ENCODE results near the gene SLC5A11. TPM values are rescaled to one million over a fixed set of nuclear protein-coding genes. Genes with fewer than 3 reads are reported as not detected.

Gene SLC5A11
- total and polyA plus RNA-seq, 2 donors (not counting 1 experiment from before 2014, with no cell fraction given): 0.62 to 0.84 TPM

- no peak overlapping the region for H3K4me2 ChIP-seq (replicated peaks; ENCODE audit: low read depth, low read length, poor library complexity, severe bottlenecking)
- H3K79me2 ChIP-seq (ENCODE audit: control insufficient read depth, insufficient read depth, low read length): no peaks in the 10 kb centered on the region
- intact Hi-C loops (cut with micrococcal nuclease): no loop called here
- TF ChIP-seq EZH2 (IDR thresholded peaks at IDR 0.05; ENCODE audit: borderline replicate concordance, insufficient read depth, low read depth, low read length, poor library complexity, severe bottlenecking) (no peak), CTCF (IDR thresholded peaks at IDR 0.05) (no peak)
- Mint-ChIP-seq H3K27ac (no peak overlapping the region), H3K27me3 (peaks cover 8% of the 10 kb centered on the region), H3K4me3 (no peak overlapping the region), H3K4me1 (no peaks in the 10 kb centered on the region), H3K9me3 (ENCODE audit: insufficient read depth) (no peaks in the 10 kb centered on the region)
- no peak for DNase-seq
- no peaks in the 10 kb centered on the region for H3K36me3 ChIP-seq (replicated peaks in 1 of 2; ENCODE audit: control extremely low read depth in 1 of 2, control insufficient read depth in 1 of 2, extremely low read depth in 1 of 2, insufficient read depth in 2 of 2, low read length in 1 of 2)
- ChIA-PET POLR2A (no interaction called here), CTCF (no interaction called here)
- no peaks in the 10 kb centered on the region for H3K4me1 ChIP-seq (ENCODE audit: control insufficient read depth in 2 of 2, insufficient read depth in 2 of 2, low read length in 2 of 2)
- H3K9me3 ChIP-seq (ENCODE audit: control extremely low read depth in 1 of 3, control insufficient read depth in 2 of 3, insufficient read depth in 1 of 3, low read length in 2 of 3): no peaks in the 10 kb centered on the region
- H4K20me1 ChIP-seq (ENCODE audit: control insufficient read depth, insufficient read depth, low read length, poor library complexity, severe bottlenecking): no peaks in the 10 kb centered on the region
- H3K4me3 ChIP-seq (ENCODE audit: control extremely low read depth in 1 of 5, extremely low read depth in 1 of 5, insufficient read depth in 1 of 5, low read depth in 2 of 5, low read length in 4 of 5): no peak overlapping the region
- H2AFZ ChIP-seq (ENCODE audit: insufficient read depth, low read depth, low read length, poor library complexity, severe bottlenecking): no peak overlapping the region
- no CpG with 5 or more reads among the region's 2 CpGs for WGBS (ENCODE audit: insufficient coverage)
- H3K27me3 ChIP-seq (replicated peaks in 1 of 4; ENCODE audit: control extremely low read depth in 1 of 4, control insufficient read depth in 3 of 4, insufficient read depth in 4 of 4, low read length in 3 of 4): no peaks in the 10 kb centered on the region
- ATAC-seq (ENCODE audit: low read depth): no peak
- no peak overlapping the region for H3K27ac ChIP-seq (ENCODE audit: low read length in 2 of 2)
- H3K9ac ChIP-seq (ENCODE audit: low read length): no peak overlapping the region
These were observed 33.9 kb downstream of the SLC5A11 start for GRCh38 chr16:24879684-24880083.

- WGBS (ENCODE audit: insufficient coverage): 83% methylated on average over 12 of the region's 12 CpGs
- Mint-ChIP-seq H3K9me3 (ENCODE audit: insufficient read depth) (peaks cover 6% of the 10 kb centered on the region), H3K4me3 (no peak overlapping the region), H3K27me3 (peaks cover 4% of the 10 kb centered on the region), H3K27ac (no peak overlapping the region), H3K4me1 (no peaks in the 10 kb centered on the region)
- intact Hi-C loops (cut with micrococcal nuclease): no loop called here
- no peaks in the 10 kb centered on the region for H3K79me2 ChIP-seq (ENCODE audit: control insufficient read depth, insufficient read depth, low read length)
- no peak overlapping the region for H3K4me2 ChIP-seq (replicated peaks; ENCODE audit: low read depth, low read length, poor library complexity, severe bottlenecking)
- H3K27me3 ChIP-seq (replicated peaks in 1 of 4; ENCODE audit: control extremely low read depth in 1 of 4, control insufficient read depth in 3 of 4, insufficient read depth in 4 of 4, low read length in 3 of 4): peaks cover 0 to 3% (median 0%) of the 10 kb centered on the region in 4 experiments
- no peaks in the 10 kb centered on the region for H3K36me3 ChIP-seq (replicated peaks in 1 of 2; ENCODE audit: control extremely low read depth in 1 of 2, control insufficient read depth in 1 of 2, extremely low read depth in 1 of 2, insufficient read depth in 2 of 2, low read length in 1 of 2)
- H3K9ac ChIP-seq (ENCODE audit: low read length): no peak overlapping the region
- H3K27ac ChIP-seq (ENCODE audit: low read length in 2 of 2): no peak overlapping the region
- ATAC-seq (ENCODE audit: low read depth): no peak
- TF ChIP-seq CTCF (IDR thresholded peaks at IDR 0.05) (no peak), EZH2 (IDR thresholded peaks at IDR 0.05; ENCODE audit: borderline replicate concordance, insufficient read depth, low read depth, low read length, poor library complexity, severe bottlenecking) (no peak)
- no peak overlapping the region for H2AFZ ChIP-seq (ENCODE audit: insufficient read depth, low read depth, low read length, poor library complexity, severe bottlenecking)
- POLR2A ChIA-PET: no interaction called here
- peaks cover 0 to 3% (median 0%) of the 10 kb centered on the region in 3 donors for H3K9me3 ChIP-seq (ENCODE audit: control extremely low read depth in 1 of 3, control insufficient read depth in 2 of 3, insufficient read depth in 1 of 3, low read length in 2 of 3)
- DNase-seq: no peak
- no peak overlapping the region for H3K4me3 ChIP-seq (ENCODE audit: control extremely low read depth in 1 of 5, extremely low read depth in 1 of 5, insufficient read depth in 1 of 5, low read depth in 2 of 5, low read length in 4 of 5)
- no peaks in the 10 kb centered on the region for H4K20me1 ChIP-seq (ENCODE audit: control insufficient read depth, insufficient read depth, low read length, poor library complexity, severe bottlenecking)
- CTCF ChIA-PET: no interaction called here
- H3K4me1 ChIP-seq (ENCODE audit: control insufficient read depth in 2 of 2, insufficient read depth in 2 of 2, low read length in 2 of 2): no peaks in the 10 kb centered on the region
These were observed 38.0 kb downstream of the SLC5A11 start for GRCh38 chr16:24883714-24884151.

Measured in B cell (primary cell).